Tibial artery (tissue), 4 donors: ENCODE data around the gene BBS12.

Experiments used
- DNase-seq, 2 donors: peaks; one replicate each; pipeline ENCODE4 v3.0.0-alpha.2; 2019
- H3K27ac ChIP-seq, 2 donors: fragments of 200-600 bp; sonication (generic) in 1 of 2; 1 replicate in 1 of 2; 2 replicates in 1 of 2; pipeline ENCODE4 v1.5.1; 2018 to 2019; ENCODE audit warnings: mild to moderate bottlenecking in 1 of 2
- H3K27me3 ChIP-seq, 2 donors: fragments of 200-600 bp; sonication (generic) in 1 of 2; one replicate each; pipeline versions ENCODE4 v1.5.1 to v1.6.0; 2016 to 2019
- H3K36me3 ChIP-seq, 3 donors: fragments of 200-600 bp; sonication (generic) in 2 of 3; one replicate each; pipeline ENCODE4 v1.5.1; 2016 to 2019; ENCODE audit warnings: mild to moderate bottlenecking in 2 of 3
- H3K4me1 ChIP-seq, 4 donors: fragments of 200-600 bp; sonication (generic) in 2 of 4; 1 replicate in 3 of 4; 2 replicates in 1 of 4; pipeline ENCODE4 v1.5.1; 2016 to 2019
- H3K4me3 ChIP-seq, 2 donors: fragments of 200-600 bp; sonication (generic) in 1 of 2; 1 replicate in 1 of 2; 2 replicates in 1 of 2; pipeline ENCODE4 v1.5.1; 2018 to 2019; ENCODE audit warnings: mild to moderate bottlenecking in 2 of 2
- H3K9me3 ChIP-seq, 3 donors: fragments of 200-600 bp; sonication (generic) in 1 of 3; one replicate each; pipeline ENCODE4 v1.5.1; 2016 to 2019
- intact Hi-C: fragments of 100-400 bp; cut with DNase I; formaldehyde crosslinking; loops from one replicate; pipeline ENCODE4 v1.15.0; 2023; ENCODE audit warnings: low total_unique reads
- TF ChIP-seq, protein P1 (sequence below), 2 experiments: fragments of 200-600 bp in 1 of 2; fragments of 450-650 bp in 1 of 2; IDR thresholded peaks; one replicate each; pipeline ENCODE4 v1.5.1; 2017 to 2019; ENCODE audit warnings: antibody characterized with exemption in 2 of 2, mild to moderate bottlenecking in 1 of 2, moderate library complexity in 1 of 2

Gene BBS12

DNA sequence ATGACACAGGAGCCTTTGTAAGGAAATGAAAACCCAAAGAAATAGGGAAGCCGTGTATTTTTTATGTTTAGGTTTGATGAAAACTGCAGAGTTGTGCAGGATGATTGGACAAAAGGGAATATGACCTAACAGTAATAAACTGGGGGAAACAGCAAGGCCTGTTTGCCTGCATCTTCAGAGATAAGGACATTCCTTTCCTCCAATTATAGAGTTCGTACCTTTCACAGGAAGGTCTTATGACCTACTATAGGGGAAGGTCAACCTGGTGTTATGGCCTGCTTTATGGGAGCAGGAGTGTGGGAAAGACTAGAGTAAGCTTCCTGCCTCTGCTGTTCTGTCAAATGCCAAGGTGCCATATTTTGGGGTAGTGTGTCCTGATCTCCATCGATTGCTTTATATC, 42.5 kb downstream of the BBS12 start:
- intact Hi-C loops = no loop called here

DNA sequence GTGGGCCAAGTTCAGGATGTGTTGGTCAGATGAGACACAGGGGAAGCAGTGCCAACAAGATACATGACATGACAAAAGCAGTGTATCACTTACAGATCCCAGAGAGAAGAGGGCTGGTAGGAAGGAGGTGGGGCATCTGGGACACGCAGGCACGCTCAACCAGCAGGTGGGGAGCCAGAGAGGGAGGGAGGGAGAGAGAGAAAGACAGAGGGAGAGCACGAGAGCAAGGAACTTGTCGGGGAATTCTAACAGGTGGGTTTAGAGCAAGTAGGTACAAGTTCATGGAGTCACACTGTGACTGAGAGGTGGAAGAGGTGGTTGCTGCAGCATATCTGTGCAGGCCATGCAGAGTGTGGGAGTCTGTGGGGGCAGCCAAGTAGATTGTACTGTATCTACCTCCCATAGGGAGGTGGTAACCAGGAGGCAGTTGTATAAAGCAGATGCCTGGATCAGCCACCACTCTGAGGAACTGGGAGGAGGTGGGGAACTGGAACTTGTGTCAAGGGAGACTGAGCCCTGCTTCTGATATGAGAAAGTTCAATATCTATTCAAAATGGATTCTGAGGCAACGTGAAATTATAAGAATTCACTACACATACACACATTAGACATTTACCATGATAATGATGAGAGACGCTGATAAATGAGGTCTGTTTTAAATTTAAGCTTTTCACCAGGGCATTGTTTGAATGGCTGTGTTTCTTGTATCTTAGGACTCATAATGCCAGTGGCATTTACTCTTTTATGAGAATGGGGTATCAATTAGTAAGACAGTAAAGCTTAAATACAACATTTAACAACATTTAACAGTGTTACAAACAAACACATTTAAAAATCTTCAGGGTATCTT, 43.7 kb downstream of the BBS12 start:
- intact Hi-C loops = no loop called here
- DNase-seq = no peak
- TF ChIP-seq, protein P1, sequence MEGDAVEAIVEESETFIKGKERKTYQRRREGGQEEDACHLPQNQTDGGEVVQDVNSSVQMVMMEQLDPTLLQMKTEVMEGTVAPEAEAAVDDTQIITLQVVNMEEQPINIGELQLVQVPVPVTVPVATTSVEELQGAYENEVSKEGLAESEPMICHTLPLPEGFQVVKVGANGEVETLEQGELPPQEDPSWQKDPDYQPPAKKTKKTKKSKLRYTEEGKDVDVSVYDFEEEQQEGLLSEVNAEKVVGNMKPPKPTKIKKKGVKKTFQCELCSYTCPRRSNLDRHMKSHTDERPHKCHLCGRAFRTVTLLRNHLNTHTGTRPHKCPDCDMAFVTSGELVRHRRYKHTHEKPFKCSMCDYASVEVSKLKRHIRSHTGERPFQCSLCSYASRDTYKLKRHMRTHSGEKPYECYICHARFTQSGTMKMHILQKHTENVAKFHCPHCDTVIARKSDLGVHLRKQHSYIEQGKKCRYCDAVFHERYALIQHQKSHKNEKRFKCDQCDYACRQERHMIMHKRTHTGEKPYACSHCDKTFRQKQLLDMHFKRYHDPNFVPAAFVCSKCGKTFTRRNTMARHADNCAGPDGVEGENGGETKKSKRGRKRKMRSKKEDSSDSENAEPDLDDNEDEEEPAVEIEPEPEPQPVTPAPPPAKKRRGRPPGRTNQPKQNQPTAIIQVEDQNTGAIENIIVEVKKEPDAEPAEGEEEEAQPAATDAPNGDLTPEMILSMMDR (IDR thresholded peaks at IDR 0.05) = no peak
- Histone ChIP-seq H3K4me3 (no peak overlapping the region), H3K36me3 (no peaks in the 10 kb centered on the region), H3K27ac (no peak overlapping the region), H3K9me3 (no peaks in the 10 kb centered on the region), H3K27me3 (no peaks in the 10 kb centered on the region), H3K4me1 (no peaks in the 10 kb centered on the region)

More for the DNA sequence above, 42.5 kb downstream of the BBS12 start:
- H3K27me3 ChIP-seq = no peaks in the 10 kb centered on the region
- TF ChIP-seq, protein P1 (IDR thresholded peaks at IDR 0.05) = no peak
- H3K9me3 ChIP-seq = no peaks in the 10 kb centered on the region
- no peaks in the 10 kb centered on the region for H3K36me3 ChIP-seq
- no peaks in the 10 kb centered on the region for H3K4me1 ChIP-seq
- H3K4me3 ChIP-seq = no peak overlapping the region
- DNase-seq = no peak
- H3K27ac ChIP-seq = no peak overlapping the region

DNA sequence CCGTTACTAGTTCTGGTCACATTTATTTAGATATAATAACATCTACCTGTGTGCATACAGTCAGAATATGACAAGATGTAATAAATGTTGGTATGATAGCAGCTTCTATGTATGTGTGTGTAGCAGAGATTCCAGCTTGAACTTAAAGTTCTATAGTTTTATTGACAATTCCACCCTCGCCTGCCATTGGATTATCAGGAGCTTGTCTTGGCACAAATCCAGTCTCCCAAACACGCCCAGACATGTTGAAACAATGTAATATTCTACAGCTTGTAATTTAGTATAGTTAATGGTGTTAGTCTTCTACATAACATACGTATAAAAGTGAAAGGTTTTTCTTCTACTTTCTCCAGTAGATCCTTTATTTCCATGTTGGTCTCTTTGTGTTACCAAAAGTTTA, 44.4 kb downstream of the BBS12 start:
- Histone ChIP-seq H3K4me3 (no peak overlapping the region), H3K9me3 (no peaks in the 10 kb centered on the region), H3K4me1 (no peaks in the 10 kb centered on the region), H3K36me3 (no peaks in the 10 kb centered on the region), H3K27me3 (no peaks in the 10 kb centered on the region), H3K27ac (no peak overlapping the region)
- no peak for DNase-seq
- TF ChIP-seq, protein P1 (IDR thresholded peaks at IDR 0.05) = no peak
- intact Hi-C loops = no loop called here

DNA sequence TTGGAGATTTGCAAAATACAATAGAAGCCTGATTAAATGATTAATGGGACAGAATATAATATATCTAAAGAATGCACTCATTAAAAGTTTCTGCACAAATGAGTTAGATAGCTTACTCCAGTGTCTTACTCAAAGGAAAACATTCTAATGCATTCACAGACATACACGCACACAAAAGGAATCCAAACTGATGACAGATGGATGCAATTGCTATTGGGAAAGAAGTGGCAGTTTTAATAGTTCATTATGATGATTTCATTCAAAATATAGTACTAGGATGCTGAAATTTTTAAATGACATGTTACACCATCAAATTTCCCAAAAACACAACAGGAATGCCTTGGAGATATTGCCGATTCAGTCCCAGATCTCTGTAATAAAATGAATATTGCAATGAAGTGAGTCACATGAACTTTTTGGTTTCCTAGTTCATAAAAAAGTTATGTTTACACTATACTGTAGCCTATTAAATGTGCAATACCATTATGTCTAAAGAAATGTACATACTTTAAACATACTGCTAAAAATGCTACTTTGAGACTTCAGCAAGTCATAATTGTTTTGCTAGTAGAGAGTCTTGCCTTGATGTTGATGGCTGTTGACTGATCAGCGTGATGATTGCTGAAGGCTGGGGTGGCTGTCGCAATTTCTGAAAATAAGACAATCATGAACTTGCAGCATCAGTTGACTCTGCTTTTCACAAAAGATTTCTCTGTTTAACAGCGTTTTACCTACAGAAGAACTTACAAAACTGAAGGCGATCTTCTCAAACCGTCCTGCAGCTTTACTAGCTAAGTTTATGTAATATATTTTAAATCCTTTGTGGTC, 45.6 kb downstream of the BBS12 start:
- TF ChIP-seq, protein P1 (IDR thresholded peaks at IDR 0.05) = no peak
- DNase-seq = no peak
- Histone ChIP-seq H3K4me3 (no peak overlapping the region), H3K4me1 (peaks cover 0 to 3% (median 1%) of the 10 kb centered on the region in 4 donors), H3K27ac (no peak overlapping the region), H3K27me3 (no peaks in the 10 kb centered on the region), H3K36me3 (no peaks in the 10 kb centered on the region), H3K9me3 (no peaks in the 10 kb centered on the region)
- intact Hi-C loops = no loop called here

DNA sequence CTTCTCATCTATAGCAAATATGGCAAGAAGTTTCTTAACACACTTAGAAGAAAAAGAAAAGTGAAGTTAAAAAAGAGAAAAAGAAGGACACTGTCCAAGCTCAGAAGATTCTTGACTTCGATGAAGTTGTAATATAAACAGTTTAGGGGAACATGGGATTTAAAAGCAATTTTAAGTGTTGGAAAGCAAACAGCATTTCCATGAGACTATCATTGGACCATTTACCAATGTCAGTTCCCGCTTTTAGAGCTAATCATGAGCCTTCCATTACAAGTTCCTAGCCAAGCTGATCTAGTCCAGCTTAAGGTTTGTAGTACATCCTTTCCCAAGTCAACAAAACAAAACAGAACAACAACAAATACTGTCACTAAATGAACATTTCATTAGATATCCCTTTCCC, 49.0 kb downstream of the BBS12 start:
- no peaks in the 10 kb centered on the region for H3K27me3 ChIP-seq
- no peaks in the 10 kb centered on the region for H3K9me3 ChIP-seq
- H3K27ac ChIP-seq = no peak overlapping the region
- H3K36me3 ChIP-seq = no peaks in the 10 kb centered on the region
- no peak for DNase-seq
- H3K4me3 ChIP-seq = no peak overlapping the region
- TF ChIP-seq, protein P1 (IDR thresholded peaks at IDR 0.05) = no peak
- intact Hi-C loops = no loop called here
- peaks cover 0 to 17% (median 13%) of the 10 kb centered on the region in 4 donors for H3K4me1 ChIP-seq
